HepG2 (cell line): ENCODE results near the gene EZH1. TPM values are rescaled to one million over a fixed set of nuclear protein-coding genes. Genes with fewer than 3 reads are reported as not detected.
A peak's percentile ranks its signal among the peaks of the same experiment; 100 is the strongest.

ENCODE experiments used
- BRCA1 ChIP-seq: sonication (generic); formaldehyde crosslinking; IDR thresholded peaks from 2 replicates; pipeline ENCODE4 v1.4.0; 2020; ENCODE audit warnings: missing genetic modification reagents
- CEBPG ChIP-seq: IDR thresholded peaks from 2 replicates; pipeline ENCODE4 v1.6.1; 2016
- DDIT3 ChIP-seq: sonication (generic); formaldehyde crosslinking; IDR thresholded peaks from 2 replicates; pipeline ENCODE4 v1.4.0; 2020; ENCODE audit warnings: mild to moderate bottlenecking, missing genetic modification reagents
- EED ChIP-seq: sonication (generic); formaldehyde crosslinking; IDR thresholded peaks from 2 replicates; pipeline ENCODE4 v1.5.0; 2020; ENCODE audit warnings: mild to moderate bottlenecking, missing genetic modification reagents
- FOXC1 ChIP-seq: sonication (generic); formaldehyde crosslinking; IDR thresholded peaks from 2 replicates; pipeline ENCODE4 v1.8.0; 2022; ENCODE audit warnings: mild to moderate bottlenecking, missing genetic modification reagents, borderline replicate concordance
- GRHL1 ChIP-seq: sonication (generic); formaldehyde crosslinking; conservative IDR thresholded peaks from 2 replicates; pipeline ENCODE4 v1.8.0; 2022; ENCODE audit warnings: missing genetic modification reagents
- HDAC1 ChIP-seq: sonication (generic); formaldehyde crosslinking; IDR thresholded peaks from 2 replicates; pipeline ENCODE4 v1.5.1; 2020; ENCODE audit warnings: mild to moderate bottlenecking, missing genetic modification reagents
- IRX3 ChIP-seq: sonication (generic); formaldehyde crosslinking; IDR thresholded peaks from 2 replicates; pipeline ENCODE4 v1.8.1; 2023; ENCODE audit warnings: mild to moderate bottlenecking, low read depth, missing genetic modification reagents, borderline replicate concordance
- MEIS1 ChIP-seq: sonication (generic); formaldehyde crosslinking; IDR thresholded peaks from 2 replicates; pipeline ENCODE4 v1.9.0; 2021; ENCODE audit warnings: mild to moderate bottlenecking, missing genetic modification reagents, moderate library complexity, borderline replicate concordance
- MIER3 ChIP-seq: IDR thresholded peaks from 2 replicates; pipeline ENCODE4 v1.6.1; 2016; ENCODE audit warnings: missing compliant biosample characterization, borderline replicate concordance
- NFKBIZ ChIP-seq: IDR thresholded peaks from 2 replicates; pipeline ENCODE4 v1.6.1; 2018; ENCODE audit warnings: missing genetic modification reagents, missing compliant biosample characterization
- PHF21A ChIP-seq: sonication (generic); formaldehyde crosslinking; IDR thresholded peaks from 2 replicates; pipeline ENCODE4 v1.5.0; 2020; ENCODE audit warnings: mild to moderate bottlenecking, missing genetic modification reagents
- SAP130 ChIP-seq: IDR thresholded peaks from 2 replicates; pipeline ENCODE4 v1.6.1; 2016; ENCODE audit warnings: low read depth
- SMAD9 ChIP-seq: sonication (generic); formaldehyde crosslinking; IDR thresholded peaks from 2 replicates; pipeline ENCODE4 v1.5.1; 2020; ENCODE audit warnings: mild to moderate bottlenecking, missing genetic modification reagents
- SP2 ChIP-seq: sonication (generic); formaldehyde crosslinking; IDR thresholded peaks from 2 replicates; pipeline ENCODE4 v1.5.1; 2020; ENCODE audit warnings: mild to moderate bottlenecking, missing genetic modification reagents
- SUZ12 ChIP-seq: fragments of 150-350 bp; IDR thresholded peaks from 2 replicates; pipeline ENCODE4 v1.6.1; 2014; ENCODE audit warnings: low read depth, low read length
- TCF7 ChIP-seq: sonication (generic); IDR thresholded peaks from 2 replicates; pipeline ENCODE4 v1.6.1; 2016; ENCODE audit warnings: antibody characterized with exemption, low read depth
- TERF1 ChIP-seq: sonication (generic); formaldehyde crosslinking; IDR thresholded peaks from 2 replicates; pipeline ENCODE4 v1.8.0; 2022; ENCODE audit warnings: mild to moderate bottlenecking, missing genetic modification reagents, moderate library complexity
- TGIF2 ChIP-seq: IDR thresholded peaks from 2 replicates; pipeline ENCODE4 v1.6.1; 2016; ENCODE audit warnings: control low read depth, missing compliant biosample characterization
- ZNF121 ChIP-seq: sonication (generic); formaldehyde crosslinking; IDR thresholded peaks from 2 replicates; pipeline ENCODE4 v1.5.0; 2020; ENCODE audit warnings: mild to moderate bottlenecking, missing genetic modification reagents
- ZNF329 ChIP-seq: sonication (generic); formaldehyde crosslinking; IDR thresholded peaks from 2 replicates; pipeline ENCODE4 v1.9.0; 2021; ENCODE audit warnings: low read depth, mild to moderate bottlenecking, missing genetic modification reagents
- ZNF790 ChIP-seq: sonication (generic); formaldehyde crosslinking; IDR thresholded peaks from 2 replicates; pipeline ENCODE4 v1.8.0; 2022; ENCODE audit warnings: missing genetic modification reagents, mild to moderate bottlenecking, borderline replicate concordance
- ZZZ3 ChIP-seq: sonication (generic); formaldehyde crosslinking; IDR thresholded peaks from 2 replicates; pipeline ENCODE4 v1.4.0; 2020; ENCODE audit warnings: missing genetic modification reagents, mild to moderate bottlenecking, borderline replicate concordance
- polyA plus RNA-seq, 8 experiments: library from polyadenylated mRNA; depleted of rRNA in 3 of 8; stranded (reverse) in 7 of 8; unstranded in 1 of 8; fragments of >200 nt; fragmentation: Illumina TruSeq in 4 of 8; extraction: Trizol in 4 of 8; gene quantifications; 2 replicates each; pipeline versions ENCODE4 v1.2.1 to v1.2.3, GENCODE V29; 2011 to 2016; ENCODE audit warnings: low read depth in 4 of 8, missing spikeins in 1 of 8, mixed read lengths in 1 of 8; ENCODE audit not compliant: insufficient read depth in 1 of 8
- total RNA-seq, 5 experiments: library from RNA; depleted of rRNA; stranded (reverse); fragments of >200 nt; fragmentation: Illumina TruSeq; extraction: Trizol; gene quantifications; 2 replicates each; pipeline ENCODE4 v1.2.3, GENCODE V29; 2016; ENCODE audit warnings: low read depth in 1 of 5
- TF ChIP-seq, protein P1 (sequence below): IDR thresholded peaks from 2 replicates; pipeline ENCODE4 v1.6.1; 2016; ENCODE audit warnings: low read depth, control low read depth

EZH1 gene
- total and polyA plus RNA-seq, 2 of the 13 experiments (the other 11 are each of a cell fraction or from before 2014, with no cell fraction given): 11.6 to 24.0 TPM

GRCh38 chr17:42744806-42745617 lies at the start of gene EZH1 (continued):
- TF ChIP-seq HDAC1 (CRISPR knock-in tag): peak; percentile 82
- TF ChIP-seq FOXC1 (CRISPR knock-in tag): peak; percentile 84
- TF ChIP-seq SAP130 (CRISPR knock-in tag): peak; percentile 73
- TF ChIP-seq NFKBIZ (CRISPR knock-in tag): 0 out of 2 replicates have a peak, but pooled peaks have one; percentile 44
- TF ChIP-seq, protein P1, sequence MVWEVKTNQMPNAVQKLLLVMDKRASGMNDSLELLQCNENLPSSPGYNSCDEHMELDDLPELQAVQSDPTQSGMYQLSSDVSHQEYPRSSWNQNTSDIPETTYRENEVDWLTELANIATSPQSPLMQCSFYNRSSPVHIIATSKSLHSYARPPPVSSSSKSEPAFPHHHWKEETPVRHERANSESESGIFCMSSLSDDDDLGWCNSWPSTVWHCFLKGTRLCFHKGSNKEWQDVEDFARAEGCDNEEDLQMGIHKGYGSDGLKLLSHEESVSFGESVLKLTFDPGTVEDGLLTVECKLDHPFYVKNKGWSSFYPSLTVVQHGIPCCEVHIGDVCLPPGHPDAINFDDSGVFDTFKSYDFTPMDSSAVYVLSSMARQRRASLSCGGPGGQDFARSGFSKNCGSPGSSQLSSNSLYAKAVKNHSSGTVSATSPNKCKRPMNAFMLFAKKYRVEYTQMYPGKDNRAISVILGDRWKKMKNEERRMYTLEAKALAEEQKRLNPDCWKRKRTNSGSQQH (CRISPR knock-in tag): peak; percentile 83; the same call in 1 of the 2 replicates
- peak; percentile 94 for TF ChIP-seq IRX3 (CRISPR knock-in tag)
- TF ChIP-seq MEIS1: peak; percentile 52
- TF ChIP-seq EED (CRISPR knock-in tag): peak; percentile 95
- TF ChIP-seq SUZ12: no peak
- peak; percentile 34; the same call in 1 of the 2 replicates for TF ChIP-seq TGIF2 (CRISPR knock-in tag)
- TF ChIP-seq DDIT3 (CRISPR knock-in tag): no peak
- TF ChIP-seq TCF7: no peak
- TF ChIP-seq PHF21A (CRISPR knock-in tag): peak; percentile 91
- TF ChIP-seq SP2 (CRISPR knock-in tag): peak; percentile 53; the same call in 1 of the 2 replicates
- TF ChIP-seq ZNF790 (CRISPR knock-in tag): no peak; the same call in 1 of the 2 replicates
- no peak; the same call in 1 of the 2 replicates for TF ChIP-seq ZZZ3
- TF ChIP-seq ZNF329 (CRISPR knock-in tag): peak; percentile 80; the same call in 1 of the 2 replicates
- no peak; the same call in none of the 2 replicates for TF ChIP-seq CEBPG (CRISPR knock-in tag)
- TF ChIP-seq ZNF121: no peak
- no peak; the same call in 1 of the 2 replicates for TF ChIP-seq BRCA1 (CRISPR knock-in tag)
- TF ChIP-seq TERF1: peak; percentile 93; the same call in 1 of the 2 replicates
- no peak for TF ChIP-seq GRHL1 (CRISPR knock-in tag)
- no peak for TF ChIP-seq SMAD9
- TF ChIP-seq MIER3 (CRISPR knock-in tag): peak; percentile 45; the same call in 1 of the 2 replicates
